CD8-positive, alpha-beta memory T cell (primary cell): Measurements from ENCODE around the gene EPHB3. TPM values are rescaled to one million over a fixed set of nuclear protein-coding genes. Genes with fewer than 3 reads are reported as not detected.
"Not testable (repeated sequence)": the region's sequence is repeated elsewhere in the genome, so short reads cannot be mapped to it uniquely, and the experiment has no call there.

Source experiments
- CTCF ChIA-PET: fragments of 350-600 bp; sonication (Branson Sonifier 250); formaldehyde crosslinking; loops from one replicate; lab custom pipeline; 2021; ENCODE audit warnings: antibody characterized with exemption; lab: Charles Lee
- POLR2A ChIA-PET: fragments of 350-600 bp; sonication (Branson Sonifier 250); formaldehyde crosslinking; loops from one replicate; lab custom pipeline; 2021; ENCODE audit warnings: antibody characterized with exemption; lab: Charles Lee
- DNase-seq, 5 donors: peaks; one replicate each; pipeline versions ENCODE4 v3.0.0 to v3.0.0-alpha.2; 2020 to 2022; ENCODE audit warnings: mixed read lengths in 1 of 5
- H3K27ac ChIP-seq: one replicate; pipeline ENCODE4 v1.7.0; 2013; ENCODE audit warnings: low read depth, mild to moderate bottlenecking, low read length, moderate library complexity
- H3K27me3 ChIP-seq: 2 replicates; pipeline ENCODE4 v1.7.0; 2013; ENCODE audit warnings: low read length, mild to moderate bottlenecking; ENCODE audit not compliant: insufficient read depth, poor library complexity, severe bottlenecking
- H3K36me3 ChIP-seq: 2 replicates; pipeline ENCODE4 v1.7.0; 2013; ENCODE audit warnings: mild to moderate bottlenecking, low read length, moderate library complexity; ENCODE audit not compliant: insufficient read depth
- H3K4me1 ChIP-seq: 2 replicates; pipeline ENCODE4 v1.7.0; 2013; ENCODE audit warnings: mild to moderate bottlenecking, low read length, moderate library complexity; ENCODE audit not compliant: insufficient read depth
- H3K4me3 ChIP-seq: 2 replicates; pipeline ENCODE4 v1.7.0; 2013; ENCODE audit warnings: mild to moderate bottlenecking, low read length
- H3K9me3 ChIP-seq: 2 replicates; pipeline ENCODE4 v1.7.0; 2013; ENCODE audit warnings: mild to moderate bottlenecking, low read length
- H3K27ac Mint-ChIP-seq, 8 donors: one replicate each; pipeline ENCODE4 v1.8.0; 2020 to 2021; ENCODE audit warnings: mixed read lengths in 8 of 8, mild to moderate bottlenecking in 6 of 8, inconsistent platforms in 3 of 8, moderate library complexity in 3 of 8
- H3K27me3 Mint-ChIP-seq, 2 donors: one replicate each; pipeline ENCODE4 v1.8.0; 2020 to 2021; ENCODE audit warnings: mixed read lengths in 2 of 2, mild to moderate bottlenecking in 1 of 2, moderate library complexity in 1 of 2
- H3K36me3 Mint-ChIP-seq, 3 donors: one replicate each; pipeline ENCODE4 v1.8.0; 2020 to 2021; ENCODE audit warnings: mixed read lengths in 3 of 3, inconsistent platforms in 1 of 3, mild to moderate bottlenecking in 1 of 3
- H3K4me1 Mint-ChIP-seq, 3 donors: one replicate each; pipeline ENCODE4 v1.8.0; 2020 to 2021; ENCODE audit warnings: mixed read lengths in 3 of 3, inconsistent platforms in 1 of 3, mild to moderate bottlenecking in 1 of 3
- H3K4me3 Mint-ChIP-seq, 7 donors: one replicate each; pipeline ENCODE4 v1.8.0; 2020 to 2021; ENCODE audit warnings: mixed read lengths in 7 of 7, mild to moderate bottlenecking in 6 of 7, moderate library complexity in 4 of 7, inconsistent platforms in 2 of 7
- H3K9me3 Mint-ChIP-seq, 5 donors: one replicate each; pipeline ENCODE4 v1.8.0; 2020 to 2022; ENCODE audit warnings: mixed read lengths in 5 of 5, mild to moderate bottlenecking in 3 of 5, moderate library complexity in 2 of 5, inconsistent platforms in 1 of 5
- polyA plus RNA-seq: library from polyadenylated mRNA; unstranded; fragments of 300-500 nt; fragmentation: Illumina TruSeq; gene quantifications from one replicate; pipeline ENCODE4 v1.2.3, GENCODE V29; 2021
- total RNA-seq, 2 experiments: library from RNA; stranded (reverse); gene quantifications; one replicate each; pipeline ENCODE4 v1.2.3, GENCODE V29; 2021

Gene EPHB3
- total and polyA plus RNA-seq, 3 experiments from 2014 or later: 0.04 to 0.31 TPM; not detected in 1

DNA sequence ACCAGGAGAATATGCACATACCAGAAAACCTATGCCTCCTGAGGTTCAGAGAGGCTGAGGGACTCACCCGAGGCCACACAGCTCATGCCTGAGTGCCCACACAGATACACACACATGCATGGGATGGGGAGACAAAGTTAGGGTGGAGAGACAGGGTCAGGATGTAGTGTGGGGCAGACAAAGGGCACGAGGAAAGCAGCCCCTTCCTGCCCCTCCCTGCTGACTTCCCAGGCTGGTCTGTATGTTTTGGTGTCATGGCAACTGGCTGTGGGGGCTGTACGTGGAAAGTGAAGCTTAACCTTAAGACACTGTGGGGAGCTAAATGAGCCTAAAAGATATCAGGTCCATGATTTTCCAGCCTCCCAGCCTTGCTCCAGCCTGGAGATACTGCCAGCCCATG is 57.8 kb downstream of the EPHB3 start:
- peaks cover 6% of the 10 kb centered on the region for H3K27me3 ChIP-seq
- peak overlapping the region in 1 of 7 donors; percentile 13 for H3K4me3 Mint-ChIP-seq
- H3K27me3 Mint-ChIP-seq: peaks cover 20 to 66% of the 10 kb centered on the region in 2 donors
- POLR2A ChIA-PET: no interaction called here
- H3K4me3 ChIP-seq: no peak overlapping the region
- no peaks in the 10 kb centered on the region for H3K9me3 ChIP-seq
- no peaks in the 10 kb centered on the region for H3K36me3 Mint-ChIP-seq
- no peak overlapping the region for H3K27ac ChIP-seq
- H3K36me3 ChIP-seq: no peaks in the 10 kb centered on the region
- CTCF ChIA-PET: interaction anchor here (1.4 kb wide), 1 partner anchor 12 kb away, joined by 4 read pairs; no protein-coding TSS in a partner anchor
- H3K4me1 ChIP-seq: peaks cover 13% of the 10 kb centered on the region
- H3K9me3 Mint-ChIP-seq: no peaks in the 10 kb centered on the region
- peak overlapping the region in 5 of 8 donors; percentile 15 to 76 (median 33) for H3K27ac Mint-ChIP-seq
- peak in 2 of 5 donors; percentile 39 to 58 for DNase-seq
- H3K4me1 Mint-ChIP-seq: peaks cover 15 to 25% (median 18%) of the 10 kb centered on the region in 3 donors

DNA sequence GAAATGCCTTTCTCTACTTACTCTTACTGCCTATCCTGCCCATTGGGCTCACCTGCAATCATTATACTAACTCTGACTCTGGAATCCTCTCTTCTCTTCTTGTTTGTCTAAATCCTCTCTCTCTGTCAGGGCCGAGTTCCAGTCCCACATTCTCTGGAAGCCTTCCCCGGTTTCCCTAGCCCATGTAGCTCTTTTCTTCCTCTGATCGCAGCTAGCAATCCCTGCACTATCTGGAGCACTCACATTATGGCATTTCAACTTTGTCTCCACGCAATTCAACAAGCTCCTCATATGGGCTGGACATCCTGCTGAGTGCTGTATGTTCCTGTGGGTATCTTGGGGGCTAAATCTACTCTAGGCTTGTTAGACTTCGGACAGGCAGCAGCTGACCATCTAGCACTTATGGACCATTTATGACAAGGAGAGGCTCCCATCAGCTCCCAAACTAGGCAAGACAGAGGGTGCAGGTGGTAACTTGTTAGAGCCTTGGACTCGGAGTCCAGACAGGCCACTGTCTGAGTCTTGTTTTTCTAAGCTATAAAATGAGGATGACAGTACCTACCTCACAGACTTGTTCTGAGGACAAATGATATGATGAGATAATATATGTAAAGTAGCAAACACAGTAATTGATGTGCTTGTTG is 58.3 kb downstream of the EPHB3 start:
- Mint-ChIP-seq H3K4me3 (peak overlapping the region in 1 of 7 donors; percentile 13), H3K27ac (peak overlapping the region in 3 of 8 donors; percentile 5 to 71 (median 15)), H3K9me3 (no peaks in the 10 kb centered on the region), H3K27me3 (peaks cover 18 to 65% of the 10 kb centered on the region in 2 donors), H3K4me1 (peaks cover 15 to 25% (median 18%) of the 10 kb centered on the region in 3 donors), H3K36me3 (no peaks in the 10 kb centered on the region)
- H3K4me1 ChIP-seq: peaks cover 13% of the 10 kb centered on the region
- peaks cover 6% of the 10 kb centered on the region for H3K27me3 ChIP-seq
- no peaks in the 10 kb centered on the region for H3K9me3 ChIP-seq
- CTCF ChIA-PET: interaction anchor here (1.4 kb wide), 1 partner anchor 12 kb away, joined by 4 read pairs; no protein-coding TSS in a partner anchor
- POLR2A ChIA-PET: no interaction called here
- no peak overlapping the region for H3K4me3 ChIP-seq
- no peaks in the 10 kb centered on the region for H3K36me3 ChIP-seq
- no peak for DNase-seq
- H3K27ac ChIP-seq: no peak overlapping the region

DNA sequence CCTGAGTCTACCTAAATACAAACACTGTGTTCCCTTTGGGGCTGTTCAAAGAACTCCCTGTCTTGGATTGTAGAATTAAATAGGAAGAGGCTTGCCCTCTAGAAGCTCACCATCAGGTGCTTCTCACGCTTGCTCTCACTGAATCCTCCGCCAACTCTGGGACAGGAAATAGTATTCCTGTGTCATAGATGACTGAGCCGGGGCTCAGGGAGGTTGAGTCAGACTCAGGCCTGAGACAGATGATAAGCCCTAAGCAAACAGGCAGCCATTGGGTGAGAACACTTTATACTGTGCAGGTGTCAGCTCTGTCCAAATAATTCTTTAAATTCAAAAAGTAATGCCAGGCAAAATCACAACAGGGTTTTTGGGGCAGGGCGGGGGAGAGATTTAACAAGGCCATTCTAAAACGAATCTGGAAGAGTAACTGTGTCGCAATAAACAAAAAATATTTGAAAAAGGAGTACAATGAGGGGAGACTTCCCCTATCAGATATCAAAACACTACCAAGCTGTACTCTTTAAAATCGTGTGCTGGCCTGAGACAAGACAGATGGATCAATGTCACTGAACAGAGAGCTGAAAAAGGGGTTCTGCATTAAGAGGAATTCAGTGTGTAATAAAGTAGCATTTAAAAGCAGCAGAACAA is 59.0 kb downstream of the EPHB3 start:
- Mint-ChIP-seq H3K27me3 (peaks cover 19 to 61% of the 10 kb centered on the region in 2 donors), H3K9me3 (no peaks in the 10 kb centered on the region), H3K4me1 (peaks cover 15 to 25% (median 18%) of the 10 kb centered on the region in 3 donors), H3K36me3 (no peaks in the 10 kb centered on the region), H3K27ac (peak overlapping the region in 1 of 8 donors; percentile 8), H3K4me3 (no peak overlapping the region)
- CTCF ChIA-PET: interaction anchor here (1.4 kb wide), 1 partner anchor 13 kb away, joined by 4 read pairs; no protein-coding TSS in a partner anchor
- no peaks in the 10 kb centered on the region for H3K9me3 ChIP-seq
- peaks cover 6% of the 10 kb centered on the region for H3K27me3 ChIP-seq
- POLR2A ChIA-PET: no interaction called here
- peaks cover 13% of the 10 kb centered on the region for H3K4me1 ChIP-seq
- no peak overlapping the region for H3K27ac ChIP-seq
- no peaks in the 10 kb centered on the region for H3K36me3 ChIP-seq
- no peak overlapping the region for H3K4me3 ChIP-seq
- DNase-seq: no peak

DNA sequence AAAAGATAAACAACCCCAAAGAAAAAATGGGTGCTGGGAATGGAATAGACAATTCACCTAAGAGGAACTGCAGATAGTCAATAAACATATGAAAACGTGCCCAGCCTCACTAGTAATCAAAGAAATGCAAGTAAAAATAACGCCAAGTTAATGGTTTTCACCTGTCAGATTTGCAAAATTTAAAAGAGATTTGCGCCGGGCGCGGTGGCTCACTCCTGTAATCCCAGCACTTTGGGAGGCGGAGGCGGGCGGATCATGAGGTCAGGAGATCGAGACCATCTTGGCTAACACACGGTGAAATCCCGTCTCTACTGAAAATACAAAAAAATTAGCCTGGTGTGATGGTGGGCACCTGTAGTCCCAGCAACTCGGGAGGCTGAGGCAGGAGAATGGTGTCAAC is 60.6 kb downstream of the EPHB3 start:
- Mint-ChIP-seq H3K27me3 (peaks cover 18 to 51% of the 10 kb centered on the region in 2 donors), H3K27ac (peak overlapping the region in 1 of 8 donors; percentile 34), H3K4me1 (peaks cover 15 to 25% (median 18%) of the 10 kb centered on the region in 3 donors)
- DNase-seq, POLR2A ChIA-PET, H3K36me3 ChIP-seq, H3K4me3 ChIP-seq, H3K27me3 ChIP-seq, H3K27ac ChIP-seq, CTCF ChIA-PET, H3K4me3 Mint-ChIP-seq, H3K9me3 Mint-ChIP-seq, H3K36me3 Mint-ChIP-seq, H3K9me3 ChIP-seq: not testable (repeated sequence)
- H3K4me1 ChIP-seq: peaks cover 13% of the 10 kb centered on the region

DNA sequence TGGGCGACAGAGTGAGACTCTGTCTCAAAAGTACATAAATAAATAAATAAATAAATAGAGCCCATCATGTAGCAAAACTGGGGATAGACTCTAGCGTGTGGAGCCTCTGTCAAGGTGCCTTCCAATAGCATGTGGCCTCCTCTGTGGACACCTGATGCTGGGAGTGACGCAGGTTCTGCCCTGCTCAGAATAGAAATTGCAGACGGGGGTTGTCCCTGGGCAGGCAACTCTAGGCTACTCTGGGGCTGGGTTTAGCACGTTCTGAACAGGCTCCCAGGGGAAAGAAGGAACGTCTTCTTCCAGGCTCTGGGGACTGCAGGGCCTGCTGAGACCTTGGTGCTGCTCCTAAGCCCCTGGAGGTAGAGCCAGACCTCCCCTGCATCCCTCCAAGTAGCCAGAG is 65.3 kb downstream of the EPHB3 start:
- Histone ChIP-seq H3K9me3 (no peaks in the 10 kb centered on the region), H3K36me3 (no peaks in the 10 kb centered on the region), H3K4me3 (no peak overlapping the region), H3K27me3 (no peaks in the 10 kb centered on the region), H3K27ac (no peak overlapping the region), H3K4me1 (no peaks in the 10 kb centered on the region)
- Mint-ChIP-seq H3K4me3 (no peak overlapping the region), H3K4me1 (no peaks in the 10 kb centered on the region), H3K27ac (no peak overlapping the region), H3K36me3 (no peaks in the 10 kb centered on the region), H3K27me3 (peaks cover 18 to 23% of the 10 kb centered on the region in 2 donors), H3K9me3 (no peaks in the 10 kb centered on the region)
- no peak for DNase-seq
- ChIA-PET CTCF (no interaction called here), POLR2A (no interaction called here)

DNA sequence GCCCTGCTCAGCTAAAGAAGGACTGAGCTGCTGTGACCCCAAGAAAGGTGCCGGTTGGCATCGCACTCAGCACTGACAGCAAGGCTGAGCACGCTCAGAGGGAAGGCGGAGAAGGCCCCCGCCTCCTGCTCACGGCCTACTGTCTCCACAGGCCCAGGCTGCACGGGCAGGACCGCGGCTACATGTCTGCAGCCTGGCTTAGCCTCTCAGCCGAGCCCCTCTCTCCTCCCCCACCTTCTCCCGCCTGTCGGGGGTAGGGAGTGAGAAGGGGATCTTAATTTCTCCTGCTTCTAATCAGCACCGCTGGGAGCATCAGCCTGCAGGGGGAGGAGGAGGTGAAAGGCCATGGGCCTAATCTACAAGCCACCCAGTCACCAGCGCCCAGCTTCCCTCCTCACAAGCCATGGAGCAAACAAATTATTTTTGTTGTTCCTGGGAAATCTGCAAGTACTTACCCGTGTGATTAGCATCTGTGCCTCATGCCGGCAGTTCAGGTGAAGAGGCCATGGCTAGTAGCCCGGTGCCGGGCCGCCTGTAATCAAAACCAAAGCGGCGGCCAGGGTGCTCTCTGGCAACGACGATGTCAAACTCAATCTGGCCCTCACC is 68.1 kb downstream of the EPHB3 start:
- Mint-ChIP-seq H3K9me3 (no peaks in the 10 kb centered on the region), H3K4me3 (no peak overlapping the region), H3K36me3 (no peaks in the 10 kb centered on the region), H3K27ac (no peak overlapping the region), H3K4me1 (no peaks in the 10 kb centered on the region), H3K27me3 (peaks cover 13 to 22% of the 10 kb centered on the region in 2 donors)
- H3K9me3 ChIP-seq: no peaks in the 10 kb centered on the region
- ChIA-PET POLR2A (no interaction called here), CTCF (no interaction called here)
- H3K4me3 ChIP-seq: no peak overlapping the region
- no peaks in the 10 kb centered on the region for H3K36me3 ChIP-seq
- DNase-seq: no peak
- H3K4me1 ChIP-seq: no peaks in the 10 kb centered on the region
- no peak overlapping the region for H3K27ac ChIP-seq
- no peaks in the 10 kb centered on the region for H3K27me3 ChIP-seq

DNA sequence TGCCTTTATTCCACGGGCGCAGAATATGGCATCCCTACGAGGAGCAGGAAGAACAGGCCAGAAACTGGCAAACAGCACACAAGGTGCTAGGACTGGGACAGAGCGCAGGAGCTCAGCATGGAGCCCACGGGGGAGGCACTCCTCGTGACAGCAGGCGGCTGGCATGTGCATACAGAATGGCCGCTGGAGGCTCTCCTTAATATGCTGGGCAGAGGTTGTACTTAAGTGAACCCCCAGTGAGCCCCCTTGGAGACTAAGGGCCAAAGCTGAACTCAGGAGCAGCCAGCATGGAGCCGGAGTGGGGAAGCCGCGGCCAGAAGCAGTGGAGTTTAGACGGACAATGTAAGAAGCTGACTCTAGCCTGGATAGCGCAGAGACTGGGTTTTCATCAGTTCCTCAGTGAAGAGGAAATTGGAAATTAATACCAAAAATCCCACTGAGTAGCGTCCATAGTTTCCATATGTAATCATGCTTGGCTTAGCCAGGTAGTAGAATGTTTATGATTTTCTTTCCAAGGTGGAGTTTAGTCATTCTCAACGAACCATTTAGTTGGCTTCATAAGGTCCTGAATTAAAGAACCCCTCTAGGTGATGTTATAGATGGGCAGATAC is 69.4 kb downstream of the EPHB3 start:
- Histone ChIP-seq H3K9me3 (no peaks in the 10 kb centered on the region), H3K27me3 (no peaks in the 10 kb centered on the region), H3K4me3 (no peak overlapping the region), H3K27ac (no peak overlapping the region), H3K36me3 (no peaks in the 10 kb centered on the region), H3K4me1 (no peaks in the 10 kb centered on the region)
- POLR2A ChIA-PET: no interaction called here
- CTCF ChIA-PET: interaction anchor here (0.6 to 1.2 kb wide), 2 partner anchors 49 to 785 kb away, joined by 3 read pairs; no protein-coding TSS in a partner anchor
- Mint-ChIP-seq H3K4me3 (no peak overlapping the region), H3K36me3 (peaks cover 0 to 2% (median 0%) of the 10 kb centered on the region in 3 donors), H3K9me3 (no peaks in the 10 kb centered on the region), H3K4me1 (peaks cover 4 to 5% (median 4%) of the 10 kb centered on the region in 3 donors), H3K27ac (no peak overlapping the region), H3K27me3 (peaks cover 12 to 23% of the 10 kb centered on the region in 2 donors)
- DNase-seq: no peak
